GM19239 (cell line): Measurements from ENCODE around the gene ZC3H8.
"Not testable (repeated sequence)": the region's sequence is repeated elsewhere in the genome, so short reads cannot be mapped to it uniquely, and the experiment has no call there.

Source experiments
- DNase-seq: peaks from one replicate; pipeline ENCODE4 v3.0.0; 2011; ENCODE audit warnings: low spot score; ENCODE audit not compliant: insufficient read length
- FAIRE-seq: peaks from 2 replicates; lab custom pipeline; 2011; peaks lifted over from hg19 to GRCh38; lab: Jason Lieb, UNC

ZC3H8 gene

DNA sequence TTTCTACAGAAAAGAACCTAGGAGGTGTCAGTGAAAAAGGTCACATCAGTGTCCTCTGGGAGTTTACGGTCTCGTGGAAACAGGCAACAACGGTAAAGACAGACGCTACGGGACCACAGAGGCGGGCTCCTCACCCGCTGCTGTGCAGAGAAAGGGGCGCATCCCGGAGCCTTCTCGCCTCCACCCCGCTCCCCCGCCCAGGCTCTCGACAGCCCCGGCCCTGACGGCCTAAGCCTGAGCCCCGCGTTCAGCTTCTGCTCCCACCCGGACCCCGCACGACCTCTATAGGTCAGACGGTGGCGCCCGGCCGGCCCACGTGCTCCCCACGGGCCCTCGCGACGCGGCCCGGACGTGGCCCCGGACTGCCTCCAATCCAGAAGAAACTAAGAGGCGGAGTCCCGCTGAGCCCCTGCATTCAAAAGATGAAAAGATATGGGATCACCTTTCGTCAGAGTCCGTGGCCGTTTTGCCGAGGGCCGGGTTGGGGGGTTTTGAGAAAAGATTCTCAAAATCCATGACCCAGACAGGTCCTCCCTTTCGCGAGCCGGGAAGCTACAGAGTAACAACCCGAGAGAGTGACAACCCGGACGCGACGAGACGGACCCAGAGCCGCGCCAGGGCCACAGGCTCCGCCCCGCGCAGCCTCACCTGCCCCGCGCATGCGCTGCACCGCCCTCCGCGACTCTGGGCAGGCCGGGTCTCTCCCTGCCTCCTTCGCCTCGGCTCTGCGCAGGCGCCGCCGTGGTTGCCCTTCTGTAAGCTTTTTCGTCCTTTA is at the start of gene ZC3H8:
Gene ZC3H8 (minus strand): TSS at position 577 of the 775 bp plus-strand sequence. CDS start 61 bp downstream, at position 516.
- FAIRE-seq = peak; percentile 90

DNA sequence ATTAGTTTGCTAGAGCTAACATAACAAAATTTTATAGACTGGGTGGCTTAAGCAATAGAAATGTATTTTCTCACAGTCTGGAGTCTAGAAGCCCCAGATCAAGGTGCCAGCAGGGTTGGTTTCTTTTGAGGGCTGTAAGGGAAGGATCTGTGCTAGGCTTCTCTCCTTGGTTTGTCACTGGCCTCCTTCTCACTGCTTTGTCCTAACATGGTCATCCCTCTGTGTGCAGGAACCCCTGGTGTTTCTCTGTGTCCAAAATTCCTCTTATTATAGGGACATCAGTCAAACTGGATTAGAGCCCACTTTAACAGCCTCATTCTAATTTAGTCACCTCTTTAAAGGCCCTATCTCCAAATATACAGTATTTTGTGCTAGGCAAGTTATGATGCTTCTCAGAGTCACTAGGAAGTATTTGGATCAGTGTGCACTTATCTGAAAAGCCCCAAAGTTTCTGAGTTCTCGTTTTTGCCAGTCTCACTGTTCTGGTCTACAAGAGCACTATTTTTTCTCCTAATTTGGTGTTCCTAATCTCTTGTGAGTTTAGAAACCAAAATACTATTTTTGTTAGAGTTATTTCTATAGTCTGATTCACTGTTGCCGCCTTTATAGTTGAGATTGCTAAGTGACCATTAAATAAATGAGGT is 49.6 kb upstream of the ZC3H8 start:
- peak; percentile 64 for FAIRE-seq
- no peak for DNase-seq

More for the DNA sequence above, at the start of gene ZC3H8:
- DNase-seq = peak; percentile 93

DNA sequence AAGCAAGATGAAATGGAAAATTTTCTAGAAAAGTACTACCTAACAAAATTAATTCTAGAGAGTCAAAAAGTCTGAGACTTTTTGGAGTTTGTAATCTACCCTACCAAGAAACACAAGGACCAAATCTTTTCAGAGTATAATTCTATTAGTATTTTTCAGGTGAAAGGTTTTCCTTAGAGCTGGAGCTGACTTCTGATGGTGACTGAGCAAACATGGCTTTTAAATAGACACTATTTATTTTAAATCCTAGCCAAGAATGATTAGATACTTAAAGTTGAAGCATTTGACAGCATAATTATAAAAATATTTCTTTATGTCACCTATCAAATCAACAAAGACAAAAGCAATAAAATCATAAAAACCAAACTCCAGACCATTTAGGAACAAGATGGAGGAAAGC is 47.1 kb upstream of the ZC3H8 start:
- DNase-seq (no peak), FAIRE-seq (no peak)

DNA sequence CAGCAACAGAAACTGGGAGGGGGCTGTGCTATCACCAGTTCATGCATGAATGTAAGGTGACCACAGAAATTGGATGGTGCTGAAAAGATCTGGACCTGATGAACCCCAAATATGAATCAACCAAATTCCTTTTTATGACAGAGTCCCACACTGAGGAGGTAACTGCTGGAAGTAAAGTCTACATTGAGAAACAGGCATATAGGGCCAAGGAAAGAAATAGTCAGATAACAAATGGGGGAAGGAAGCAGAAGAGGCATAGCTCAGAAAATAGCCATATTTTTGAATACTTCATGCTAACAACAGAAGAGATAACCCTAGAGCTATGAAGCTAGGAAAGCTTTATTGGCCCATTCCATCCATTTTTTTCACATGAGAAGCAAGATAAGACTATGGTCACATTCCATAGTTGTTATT is 46.3 kb upstream of the ZC3H8 start:
- DNase-seq (no peak), FAIRE-seq (no peak)

DNA sequence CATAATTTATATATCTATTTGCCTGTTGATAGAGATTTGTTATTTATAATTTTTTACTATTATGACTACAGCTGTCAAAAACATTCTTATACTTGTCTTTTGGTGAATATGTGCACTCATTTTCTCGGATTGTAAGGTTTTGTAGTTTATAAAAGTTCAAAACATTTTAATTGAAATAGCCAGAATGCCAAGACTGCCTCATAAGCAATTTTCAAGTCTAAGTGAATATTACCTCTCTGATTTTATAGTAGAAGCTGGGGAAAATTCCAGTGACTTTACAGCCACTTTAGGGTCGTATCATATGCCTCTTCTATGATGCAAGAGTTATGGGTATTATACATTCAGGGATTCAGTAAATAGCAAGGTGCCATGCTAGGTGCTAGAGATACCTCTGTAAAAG is 41.6 kb upstream of the ZC3H8 start:
- FAIRE-seq = no peak

DNA sequence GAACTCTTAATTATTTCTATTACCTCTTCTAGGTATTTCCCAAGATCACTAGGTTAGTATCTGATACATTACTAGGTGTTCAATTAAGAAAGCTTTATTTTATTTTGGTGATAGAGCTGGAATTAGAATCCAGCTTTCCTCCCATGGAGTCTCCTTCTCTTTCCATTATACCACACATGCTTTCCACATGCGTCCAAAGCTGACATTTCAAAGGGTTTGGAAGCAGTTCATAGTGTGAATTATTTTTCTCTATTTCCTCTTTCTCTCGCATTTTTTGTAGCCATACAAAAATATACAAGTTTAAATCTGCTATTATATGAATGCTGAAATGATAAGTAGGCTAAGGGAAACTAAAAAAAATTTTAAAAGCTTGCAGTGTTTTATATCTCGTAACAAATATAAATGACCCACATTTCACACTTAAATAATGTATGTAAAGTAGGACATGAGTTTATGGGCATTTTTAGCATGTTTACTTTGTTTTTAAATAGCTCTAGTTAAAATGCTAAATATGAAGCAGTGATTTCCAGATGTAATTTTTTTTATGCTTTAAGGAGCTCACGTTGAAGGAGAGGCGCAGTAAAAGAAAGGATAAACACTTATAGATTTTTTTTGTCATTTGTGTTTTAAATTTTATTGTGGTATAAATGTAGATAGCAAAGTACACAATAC is 40.7 kb upstream of the ZC3H8 start:
- no peak for DNase-seq
- FAIRE-seq = no peak

More for the DNA sequence above, 41.6 kb upstream of the ZC3H8 start:
- no peak for DNase-seq

DNA sequence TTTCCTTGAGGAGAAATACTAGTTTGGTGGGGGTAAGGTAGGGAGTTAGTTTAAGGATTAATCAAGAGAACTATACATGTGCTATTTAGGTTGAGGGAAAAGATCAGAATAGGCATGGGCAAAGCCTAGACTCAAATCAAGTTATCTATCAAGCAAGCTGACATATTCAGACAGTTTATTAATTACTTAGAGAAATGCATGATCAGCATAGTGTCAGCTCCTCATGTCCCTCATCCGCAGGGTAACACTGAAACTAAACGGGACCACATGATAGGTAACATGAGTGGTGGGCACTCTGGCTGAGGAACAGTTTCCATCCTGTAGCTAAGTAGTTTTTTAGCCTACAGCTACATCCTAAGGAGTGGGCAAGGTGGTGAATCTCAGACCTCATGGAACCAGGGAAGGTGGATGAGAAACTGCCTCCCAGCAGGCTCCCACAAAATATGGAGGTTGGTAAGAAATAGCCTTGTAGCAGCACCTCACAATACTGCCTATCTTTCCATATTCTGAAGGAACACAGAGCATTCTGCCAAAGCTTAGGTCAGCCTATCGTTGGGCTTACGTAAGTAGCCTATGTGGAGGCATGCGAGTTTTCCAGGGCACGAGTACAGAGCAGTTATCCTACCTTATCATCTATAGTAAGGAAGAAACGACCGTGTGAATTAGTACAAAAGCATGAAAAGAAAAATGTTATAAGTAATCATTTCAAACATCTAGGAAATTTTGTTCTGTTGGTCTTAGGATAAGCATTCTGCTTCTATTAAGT is 39.0 kb upstream of the ZC3H8 start:
- DNase-seq (no peak), FAIRE-seq (no peak)

DNA sequence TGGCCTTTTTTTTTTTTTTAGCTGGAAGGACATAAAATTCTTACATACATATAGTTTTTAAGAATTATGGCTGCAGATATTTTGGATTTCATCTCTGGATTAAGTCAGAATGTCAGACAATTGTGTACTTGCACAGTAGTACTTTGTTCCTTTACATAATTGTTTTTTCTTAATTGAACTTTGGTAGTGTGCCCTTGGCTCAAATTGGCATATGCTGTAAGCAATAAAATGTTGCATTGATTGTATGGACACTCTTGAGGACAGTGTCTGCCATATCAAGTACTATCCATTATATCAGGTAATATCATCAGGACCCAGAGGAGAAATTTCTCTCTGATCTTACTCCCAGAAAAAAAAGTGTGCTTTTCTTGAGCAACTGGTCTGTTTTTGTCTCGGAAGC is 35.8 kb upstream of the ZC3H8 start:
- FAIRE-seq = no peak

DNA sequence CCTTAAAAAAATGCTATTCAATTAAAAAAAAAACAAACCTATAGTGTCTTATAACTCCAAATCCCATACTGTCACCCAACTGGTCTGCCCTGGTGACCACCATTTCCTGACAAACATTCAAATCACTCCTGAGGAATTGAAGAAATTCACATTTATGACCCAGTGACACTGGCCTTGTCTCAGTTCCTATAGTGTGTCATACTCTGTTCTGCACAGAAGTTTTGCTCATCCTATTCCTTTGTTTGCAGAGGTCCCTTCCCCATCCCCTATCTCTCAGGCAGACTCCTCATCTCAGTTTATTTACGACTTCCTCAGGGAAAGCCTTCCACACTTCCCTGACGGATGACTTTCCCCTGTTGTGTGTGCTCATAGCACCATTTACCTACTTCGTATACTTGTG is 35.2 kb upstream of the ZC3H8 start:
- FAIRE-seq (no peak), DNase-seq (no peak)

More for the DNA sequence above, 35.8 kb upstream of the ZC3H8 start:
- DNase-seq = no peak

DNA sequence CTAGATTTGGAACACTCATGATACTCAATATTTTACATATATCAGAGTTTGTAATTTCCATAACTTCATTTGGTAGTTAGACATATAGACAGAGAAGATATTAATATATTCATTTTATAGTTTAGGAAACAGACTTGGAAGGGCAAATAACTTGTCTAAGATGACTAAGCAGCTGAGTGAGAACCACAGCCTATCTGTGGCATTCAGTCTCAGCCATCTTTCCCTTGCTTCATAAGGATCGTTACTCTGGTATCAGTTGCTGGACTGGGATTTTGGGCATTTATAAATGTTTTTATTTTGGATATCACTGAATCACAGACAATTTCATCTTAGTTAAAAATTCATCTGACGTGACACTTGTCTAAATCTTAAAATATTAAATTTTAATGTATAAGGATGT is 28.7 kb upstream of the ZC3H8 start:
- FAIRE-seq, DNase-seq: not testable (repeated sequence)

DNA sequence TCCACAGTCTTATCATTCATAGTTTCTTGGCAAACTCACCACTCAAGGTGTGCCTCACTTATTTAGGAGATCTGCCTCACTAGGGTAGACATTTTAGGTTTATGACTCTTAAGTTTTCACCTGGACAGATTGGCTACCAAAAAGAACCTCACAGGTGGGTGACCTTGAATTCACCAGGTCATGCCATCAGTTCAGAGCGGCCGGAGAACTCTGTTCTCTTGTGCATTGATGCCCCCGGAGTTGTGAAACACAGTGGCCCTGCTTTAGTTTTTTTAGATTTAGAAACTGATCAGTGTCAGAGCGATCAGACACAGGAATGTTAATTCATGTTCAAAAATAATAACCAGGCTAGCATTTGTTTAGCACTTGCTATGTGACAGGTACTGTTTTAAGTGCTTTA is 27.2 kb upstream of the ZC3H8 start:
- FAIRE-seq = not testable (repeated sequence)

DNA sequence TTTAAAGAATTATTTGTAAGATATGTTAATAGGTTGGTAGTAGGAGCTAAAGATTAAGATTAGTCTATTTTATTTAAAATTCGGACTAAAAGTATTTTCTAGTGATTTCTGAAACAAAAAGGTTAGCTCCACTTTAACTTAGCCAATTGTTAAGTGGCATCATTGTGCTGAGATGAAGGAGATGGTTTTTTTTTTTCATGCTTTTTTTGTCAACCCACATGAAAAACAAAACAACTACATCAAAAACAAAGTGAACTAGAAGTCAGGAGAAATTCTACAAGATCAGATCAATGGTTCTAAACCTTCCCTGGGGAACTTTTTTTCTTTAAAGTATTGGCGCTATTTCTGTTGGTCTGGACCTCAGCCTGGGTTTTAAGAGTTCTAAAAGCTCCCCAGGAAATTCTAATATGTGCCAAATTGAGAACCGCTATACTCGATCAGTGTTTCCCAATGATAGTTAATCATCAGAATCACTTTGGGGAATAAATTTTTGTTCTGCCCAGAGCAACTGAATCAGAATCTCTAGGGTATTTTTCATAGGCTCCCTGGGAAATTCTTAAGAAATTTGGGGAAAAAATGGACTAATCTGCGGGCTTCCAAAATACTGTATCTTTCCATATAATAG is 22.9 kb upstream of the ZC3H8 start:
- FAIRE-seq (no peak), DNase-seq (no peak)

More for the DNA sequence above, 27.2 kb upstream of the ZC3H8 start:
- not testable (repeated sequence) for DNase-seq

DNA sequence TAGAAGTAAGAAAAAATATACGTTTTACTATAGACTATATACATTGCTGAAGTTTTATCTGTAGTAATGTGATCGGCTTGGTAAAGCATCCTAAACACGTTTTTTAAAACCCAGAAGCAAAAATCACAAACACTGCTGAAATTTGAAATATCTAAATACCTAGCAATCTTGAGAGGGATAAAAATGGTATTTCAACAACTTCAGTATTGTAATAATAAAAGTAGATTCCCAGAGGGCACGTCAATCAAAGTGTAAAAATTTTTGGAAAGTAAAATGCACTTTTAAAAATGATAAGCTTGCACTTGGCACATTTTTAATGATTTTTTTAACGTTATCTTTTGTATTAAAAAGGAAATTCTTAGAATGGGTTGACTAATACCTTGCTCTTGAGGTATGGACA is 22.1 kb upstream of the ZC3H8 start:
- DNase-seq (no peak), FAIRE-seq (no peak)

DNA sequence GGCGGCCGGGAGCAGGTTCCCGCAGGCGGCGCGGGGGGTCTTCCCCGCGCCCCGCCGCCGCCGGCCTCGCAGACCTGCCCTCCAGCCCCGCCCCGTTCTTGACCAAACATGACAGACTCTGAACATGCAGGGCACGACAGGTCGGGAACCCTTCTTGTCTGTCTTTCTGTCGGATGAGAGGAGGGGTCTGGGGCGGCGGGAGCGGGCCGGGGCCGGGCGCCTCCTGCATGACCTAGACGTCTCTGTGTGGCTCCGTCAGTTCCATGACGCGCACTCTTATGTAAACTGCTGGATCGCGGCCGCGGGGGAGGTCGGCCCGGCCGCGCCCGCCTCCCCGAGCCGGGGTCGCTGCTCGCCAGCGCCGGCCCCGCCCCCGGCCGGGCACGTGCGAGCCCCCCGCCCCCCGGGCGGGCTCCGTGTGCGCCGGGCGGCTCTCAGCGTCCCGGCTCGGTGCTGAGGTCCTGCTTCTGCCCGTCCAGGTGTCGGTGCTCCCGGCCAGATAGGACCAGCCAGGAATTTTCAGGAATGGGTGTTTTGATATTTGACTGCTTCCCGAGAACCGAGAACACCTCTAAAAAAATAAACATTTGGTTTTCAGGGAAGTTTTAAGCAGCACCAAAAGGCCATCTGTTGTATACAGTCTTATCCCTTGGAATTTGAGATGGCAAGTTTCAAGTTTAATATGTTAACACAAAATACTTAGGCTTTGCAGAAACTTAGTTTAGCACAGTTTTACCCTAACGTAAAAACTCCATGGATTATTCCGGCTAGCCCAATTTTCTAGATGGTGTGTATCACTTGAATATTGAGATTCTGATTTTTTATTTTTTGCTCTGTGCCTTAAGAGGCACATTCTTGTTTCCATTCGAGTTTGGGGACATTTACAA is 21.3 kb upstream of the ZC3H8 start:
- peak; percentile 47 for DNase-seq
- no peak for FAIRE-seq

DNA sequence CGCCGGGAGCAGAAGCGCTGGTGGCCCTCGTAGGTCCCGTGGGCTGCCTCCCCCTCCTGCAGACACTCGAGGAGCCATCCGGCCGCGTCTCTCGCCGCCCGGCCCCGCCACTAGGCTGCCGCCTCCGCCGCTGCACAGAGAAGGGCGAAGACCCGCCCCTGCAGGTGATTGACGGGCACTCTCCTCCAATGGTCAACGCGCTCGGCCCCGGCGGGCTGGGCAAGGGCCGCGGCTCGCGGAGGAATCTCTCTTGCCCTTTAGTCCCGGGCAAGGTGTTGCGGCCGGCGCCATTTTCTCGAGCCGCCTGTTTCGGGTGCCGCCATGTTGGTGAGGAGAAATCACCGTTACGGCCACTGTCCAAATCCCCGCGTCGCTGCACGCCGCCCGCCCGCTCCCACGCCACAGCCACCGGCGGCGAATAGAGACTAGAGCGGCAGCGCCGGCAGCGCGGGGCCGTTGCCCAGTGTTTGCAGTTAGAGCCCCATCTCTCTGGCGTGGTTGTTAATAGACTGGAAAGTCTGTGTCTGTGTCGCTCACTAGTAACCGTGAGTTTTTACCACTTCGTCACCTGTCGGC is 20.6 kb upstream of the ZC3H8 start, which contains the start of gene ZC3H6:
Gene ZC3H6 (plus strand): TSS at position 287 of the 576 bp plus-strand sequence. CDS start 398 bp downstream, outside the sequence.
- DNase-seq = peak; percentile 80
- peak; percentile 98 for FAIRE-seq

DNA sequence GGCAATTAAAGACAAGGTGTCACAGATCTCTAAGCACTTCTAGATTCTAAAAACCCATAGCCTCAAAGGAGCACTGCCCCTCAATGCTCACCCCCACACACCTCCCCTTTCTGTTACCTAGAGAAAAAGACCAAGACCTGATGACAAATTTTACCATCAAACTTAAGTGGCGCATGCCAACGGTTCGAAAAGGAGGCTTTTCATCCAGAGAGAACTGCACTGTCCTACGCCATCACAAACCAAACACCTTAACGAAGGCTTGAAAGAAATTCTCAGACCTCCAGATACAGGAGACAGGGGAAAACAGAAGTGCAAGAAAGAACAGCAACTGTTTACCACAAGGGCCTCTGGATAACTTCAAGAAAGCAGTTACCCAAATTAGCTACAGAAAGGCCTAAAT is 18.5 kb upstream of the ZC3H8 start:
- no peak for FAIRE-seq
- no peak for DNase-seq

DNA sequence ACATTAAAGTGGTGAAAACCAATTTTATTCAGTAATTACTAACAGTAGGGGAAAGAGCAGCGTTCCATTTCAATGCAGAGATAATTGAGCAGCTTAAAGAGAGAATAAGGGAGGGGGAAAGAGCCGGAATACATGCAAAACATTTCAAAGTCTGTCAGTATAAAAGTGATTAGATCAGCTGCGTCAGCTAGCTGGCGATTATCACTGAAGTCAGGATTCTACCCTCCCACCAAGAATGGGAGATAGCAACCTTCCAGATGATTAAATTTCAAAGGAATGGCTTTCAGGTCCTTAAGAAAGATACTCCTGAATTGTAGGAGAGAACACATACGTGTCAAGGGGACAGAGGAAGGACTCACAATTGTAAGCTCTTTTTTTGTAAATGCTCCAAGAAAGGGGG is 17.8 kb upstream of the ZC3H8 start:
- no peak for DNase-seq
- FAIRE-seq = no peak

DNA sequence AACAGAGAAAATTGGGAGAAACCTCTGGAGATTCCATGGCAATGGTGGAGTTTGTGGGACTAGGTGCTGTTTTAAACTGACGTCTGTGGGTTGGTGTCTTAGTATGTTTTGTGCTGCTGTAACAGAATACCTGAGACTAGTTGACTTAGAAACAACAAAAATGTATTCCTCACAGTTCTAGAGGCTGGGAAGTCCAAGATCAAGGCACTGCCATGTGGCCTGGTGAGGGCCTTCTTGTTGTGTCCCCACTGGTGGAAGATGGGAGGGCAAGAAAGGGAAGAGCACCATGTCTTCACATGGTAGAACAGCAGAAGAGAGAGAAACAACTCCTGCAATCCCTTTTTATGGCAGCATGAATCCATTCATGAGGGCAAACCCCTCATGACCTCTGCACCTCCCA is 13.7 kb upstream of the ZC3H8 start:
- DNase-seq (no peak), FAIRE-seq (no peak)
